ENCODE measurements around the gene LGALS12. TPM values are rescaled to one million over a fixed set of nuclear protein-coding genes. Genes with fewer than 3 reads are reported as not detected.

The LGALS12 gene
- total RNA-seq, 3 donors from 2014 or later (not counting 1 experiment from before 2014, with no cell fraction given) = 0.23 to 1.8 (median 0.38) TPM

DNA sequence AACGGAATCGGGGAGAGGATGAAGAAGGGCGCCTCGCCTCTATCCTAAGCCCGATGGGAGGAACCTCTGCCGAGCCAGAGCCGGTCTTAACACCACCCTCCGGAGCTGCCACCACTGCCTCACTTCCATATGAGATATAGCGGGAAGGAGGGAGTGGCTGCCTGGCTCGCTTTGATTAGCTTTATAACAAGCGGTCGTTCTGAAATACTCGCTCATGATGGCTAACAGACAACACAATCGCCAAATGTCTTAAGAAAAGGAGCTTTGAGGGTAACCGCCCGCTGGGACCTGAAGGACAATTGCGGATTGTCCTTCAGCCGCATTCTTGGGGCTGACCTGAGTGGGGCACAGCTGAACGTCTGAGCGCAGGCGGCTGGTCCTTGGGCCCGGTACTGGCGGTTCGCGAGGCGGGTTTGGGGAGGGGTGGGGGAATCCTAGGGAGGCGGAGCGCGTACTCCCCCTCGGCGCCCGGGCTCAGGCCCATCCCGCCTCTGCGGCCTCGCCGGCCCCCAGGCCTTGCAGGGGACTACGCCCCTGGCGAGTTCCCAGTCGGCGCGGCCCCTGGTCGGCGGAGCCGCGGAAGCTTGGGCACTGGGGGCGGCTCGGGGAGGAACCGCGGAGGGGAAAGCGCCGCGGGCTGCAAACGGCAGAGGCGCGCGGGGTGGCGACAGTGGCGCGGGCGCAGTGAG is 15.2 kb upstream of the LGALS12 start, which contains the start of gene PLAAT5:
PLAAT5 (minus strand) TSS at position 617 of the 689 bp plus-strand sequence; CDS start at position 484, 133 bp downstream.
- peak in 1 of 2 donors; percentile 35 for DNase-seq
- peaks cover 0 to 2% of the 10 kb centered on the region in 2 donors for H3K9me3 Mint-ChIP-seq
- peaks cover 14 to 26% of the 10 kb centered on the region in 2 donors for H3K27me3 Mint-ChIP-seq (ENCODE audit: low read depth in 2 of 2)
- 20% methylated on average over 60 of the region's 60 CpGs for WGBS (ENCODE audit: insufficient coverage)
- peak within 1 kb of the TSS; percentile 90 for H3K4me3 Mint-ChIP-seq
- peak; percentile 70 to 86 (median 83) for ATAC-seq
- Histone ChIP-seq H3K36me3 (ENCODE audit: control insufficient read depth, insufficient read depth, low read length) (no peaks in the 10 kb centered on the region), H3K4me3 (ENCODE audit: low read length) (no peak within 1 kb of the TSS), H3K9me3 (ENCODE audit: control insufficient read depth, insufficient read depth, low read length) (no peaks in the 10 kb centered on the region), H3K4me1 (ENCODE audit: control insufficient read depth, insufficient read depth, low read length) (peaks cover 5% of the 10 kb centered on the region), H3K27ac (ENCODE audit: low read length) (no peak within 1 kb of the TSS), H3K27me3 (ENCODE audit: control insufficient read depth, insufficient read depth, low read length) (peaks cover 8% of the 10 kb centered on the region)
- TF ChIP-seq, protein P1, sequence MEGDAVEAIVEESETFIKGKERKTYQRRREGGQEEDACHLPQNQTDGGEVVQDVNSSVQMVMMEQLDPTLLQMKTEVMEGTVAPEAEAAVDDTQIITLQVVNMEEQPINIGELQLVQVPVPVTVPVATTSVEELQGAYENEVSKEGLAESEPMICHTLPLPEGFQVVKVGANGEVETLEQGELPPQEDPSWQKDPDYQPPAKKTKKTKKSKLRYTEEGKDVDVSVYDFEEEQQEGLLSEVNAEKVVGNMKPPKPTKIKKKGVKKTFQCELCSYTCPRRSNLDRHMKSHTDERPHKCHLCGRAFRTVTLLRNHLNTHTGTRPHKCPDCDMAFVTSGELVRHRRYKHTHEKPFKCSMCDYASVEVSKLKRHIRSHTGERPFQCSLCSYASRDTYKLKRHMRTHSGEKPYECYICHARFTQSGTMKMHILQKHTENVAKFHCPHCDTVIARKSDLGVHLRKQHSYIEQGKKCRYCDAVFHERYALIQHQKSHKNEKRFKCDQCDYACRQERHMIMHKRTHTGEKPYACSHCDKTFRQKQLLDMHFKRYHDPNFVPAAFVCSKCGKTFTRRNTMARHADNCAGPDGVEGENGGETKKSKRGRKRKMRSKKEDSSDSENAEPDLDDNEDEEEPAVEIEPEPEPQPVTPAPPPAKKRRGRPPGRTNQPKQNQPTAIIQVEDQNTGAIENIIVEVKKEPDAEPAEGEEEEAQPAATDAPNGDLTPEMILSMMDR (IDR thresholded peaks at IDR 0.05) = no peak
- intact Hi-C loops (cut with micrococcal nuclease) = no loop called here
- peaks cover 2% of the 10 kb centered on the region for H3K36me3 Mint-ChIP-seq
- peak within 1 kb of the TSS in 1 of 2 donors; percentile 78 for H3K27ac Mint-ChIP-seq
- peaks cover 14 to 25% of the 10 kb centered on the region in 2 donors for H3K4me1 Mint-ChIP-seq

DNA sequence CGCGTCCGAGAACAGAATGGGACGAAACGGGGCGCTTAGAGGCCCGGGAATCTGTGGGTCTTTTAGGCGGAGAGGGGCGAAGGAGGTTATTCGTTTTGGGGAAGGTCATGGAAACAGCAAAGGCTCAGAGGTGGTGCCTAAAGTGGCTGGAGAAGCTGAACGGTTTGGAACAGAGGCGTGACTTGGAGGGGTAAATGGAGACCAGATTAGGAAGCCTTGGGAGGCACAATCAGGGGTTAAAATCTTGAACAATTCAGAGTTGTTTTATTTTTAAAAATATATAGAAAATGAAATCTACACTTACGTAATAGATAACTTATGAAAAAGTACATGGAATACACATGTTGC is 14.7 kb upstream of the LGALS12 start:
- intact Hi-C loops (cut with micrococcal nuclease) = no loop called here
- WGBS (ENCODE audit: insufficient coverage) = 2% methylated on average over 12 of the region's 13 CpGs

DNA sequence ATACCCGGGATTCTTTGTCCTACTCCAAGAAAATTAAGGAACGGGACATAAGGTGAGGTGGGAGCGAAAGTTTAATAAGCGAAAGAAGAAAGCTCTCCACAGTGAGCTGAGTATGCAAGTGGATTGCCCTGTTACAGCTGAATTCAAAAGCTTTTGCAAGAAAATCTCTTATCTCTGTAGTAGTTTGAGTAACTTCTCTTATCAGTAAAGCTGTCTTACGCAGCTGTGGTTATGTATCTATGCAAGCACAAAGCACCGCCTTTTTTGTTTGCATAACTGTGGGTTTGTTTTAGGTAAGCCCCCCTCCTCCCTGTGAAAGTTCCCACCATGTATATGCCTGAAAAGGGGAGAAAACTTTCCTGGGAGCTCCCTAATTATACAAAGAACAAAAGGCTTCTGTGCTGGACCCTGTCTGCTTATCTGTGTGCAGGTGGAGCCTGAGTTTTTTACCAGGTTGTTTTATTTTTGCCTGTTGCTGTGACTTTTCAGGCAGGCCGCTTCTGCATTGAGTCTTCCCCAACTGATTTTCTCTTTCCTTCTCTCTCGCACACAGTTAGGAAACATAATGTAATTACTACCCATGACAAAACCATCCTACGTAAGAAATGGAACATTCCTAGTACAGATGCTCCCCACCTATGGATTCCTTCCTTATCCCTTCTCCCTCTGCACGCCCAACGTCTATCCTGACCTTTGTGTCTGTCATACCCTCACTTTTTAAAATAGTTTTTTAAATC is 14.1 kb upstream of the LGALS12 start:
- Mint-ChIP-seq H3K27ac (no peak overlapping the region), H3K36me3 (no peaks in the 10 kb centered on the region), H3K27me3 (ENCODE audit: low read depth in 2 of 2) (peaks cover 20 to 31% of the 10 kb centered on the region in 2 donors), H3K4me3 (peak overlapping the region; percentile 36), H3K4me1 (peaks cover 14 to 25% of the 10 kb centered on the region in 2 donors), H3K9me3 (no peaks in the 10 kb centered on the region)
- no peaks in the 10 kb centered on the region for H3K9me3 ChIP-seq (ENCODE audit: control insufficient read depth, insufficient read depth, low read length)
- H3K4me1 ChIP-seq (ENCODE audit: control insufficient read depth, insufficient read depth, low read length) = peaks cover 5% of the 10 kb centered on the region
- no peaks in the 10 kb centered on the region for H3K36me3 ChIP-seq (ENCODE audit: control insufficient read depth, insufficient read depth, low read length)
- WGBS (ENCODE audit: insufficient coverage) = 66% methylated on average over 9 of the region's 11 CpGs
- H3K4me3 ChIP-seq (ENCODE audit: low read length) = no peak overlapping the region
- no peak overlapping the region for H3K27ac ChIP-seq (ENCODE audit: low read length)
- TF ChIP-seq, protein P1 (IDR thresholded peaks at IDR 0.05) = no peak
- ATAC-seq (peak in 1 of 3 donors; percentile 60), DNase-seq (peak in 1 of 2 donors; percentile 28)
- H3K27me3 ChIP-seq (ENCODE audit: control insufficient read depth, insufficient read depth, low read length) = peaks cover 8% of the 10 kb centered on the region
- intact Hi-C loops (cut with micrococcal nuclease) = no loop called here

More for the DNA sequence above, 14.7 kb upstream of the LGALS12 start:
- Mint-ChIP-seq H3K27ac (peak overlapping the region in 1 of 2 donors; percentile 78), H3K9me3 (no peaks in the 10 kb centered on the region), H3K36me3 (no peaks in the 10 kb centered on the region), H3K4me3 (peak overlapping the region; percentile 90), H3K27me3 (ENCODE audit: low read depth in 2 of 2) (peaks cover 15 to 25% of the 10 kb centered on the region in 2 donors), H3K4me1 (peaks cover 14 to 25% of the 10 kb centered on the region in 2 donors)
- H3K27ac ChIP-seq (ENCODE audit: low read length) = no peak overlapping the region
- no peak overlapping the region for H3K4me3 ChIP-seq (ENCODE audit: low read length)
- no peak for ATAC-seq
- no peaks in the 10 kb centered on the region for H3K9me3 ChIP-seq (ENCODE audit: control insufficient read depth, insufficient read depth, low read length)
- peaks cover 5% of the 10 kb centered on the region for H3K4me1 ChIP-seq (ENCODE audit: control insufficient read depth, insufficient read depth, low read length)
- TF ChIP-seq, protein P1 (IDR thresholded peaks at IDR 0.05) = no peak
- no peak for DNase-seq
- H3K36me3 ChIP-seq (ENCODE audit: control insufficient read depth, insufficient read depth, low read length) = no peaks in the 10 kb centered on the region
- peaks cover 8% of the 10 kb centered on the region for H3K27me3 ChIP-seq (ENCODE audit: control insufficient read depth, insufficient read depth, low read length)

All from natural killer cell (primary cell).